HEK293 (cell line): ENCODE measurements around the gene ILKAP.
A peak's percentile ranks its signal among the peaks of the same experiment; 100 is the strongest.

ENCODE experiments used
- CTCF ChIA-PET: fragments of 350-600 bp; formaldehyde crosslinking; extraction: SDS; loops from one replicate; lab custom pipeline; 2021; ENCODE audit warnings: antibody characterized with exemption; lab: Yijun Ruan, JAX
- POLR2A ChIA-PET: fragments of 300-600 bp; formaldehyde crosslinking; extraction: SDS; loops from one replicate; lab custom pipeline; 2020; ENCODE audit warnings: antibody characterized with exemption, inconsistent platforms; lab: Yijun Ruan, JAX
- H3K27ac ChIP-seq: fragments of 200-500 bp; sonication (Bioruptor generic); 2 replicates; pipeline ENCODE4 v1.5.1; 2014; ENCODE audit warnings: low read depth, low read length, control low read depth, inconsistent platforms; ENCODE audit errors: extremely low read depth
- H3K36me3 ChIP-seq, 2 experiments: fragments of 200-500 bp in 1 of 2; sonication (Bioruptor generic) in 1 of 2; 1 replicate in 1 of 2; 2 replicates in 1 of 2; pipeline ENCODE4 v1.5.1; 2014 to 2017; ENCODE audit warnings: inconsistent platforms in 2 of 2, low read length in 2 of 2; ENCODE audit not compliant: control insufficient read depth in 2 of 2, insufficient read depth in 1 of 2
- H3K4me1 ChIP-seq: fragments of 200-500 bp; sonication (Bioruptor generic); 2 replicates; pipeline ENCODE4 v1.5.1; 2014; ENCODE audit warnings: mild to moderate bottlenecking, low read length, inconsistent platforms; ENCODE audit not compliant: control insufficient read depth, insufficient read depth
- H3K4me3 ChIP-seq: 2 replicates; pipeline ENCODE4 v1.5.1; 2011; ENCODE audit warnings: low read depth, mild to moderate bottlenecking, control low read depth, low read length, moderate library complexity
- H3K9me3 ChIP-seq: fragments of 200-500 bp; sonication (Bioruptor generic); 2 replicates; pipeline ENCODE4 v1.5.1; 2014; ENCODE audit warnings: low read depth, low read length, inconsistent platforms; ENCODE audit not compliant: control insufficient read depth, insufficient read depth
- GLI4 ChIP-seq: fragments of 450-650 bp; formaldehyde crosslinking; IDR thresholded peaks from 2 replicates; pipeline ENCODE4 v1.5.1; 2016; ENCODE audit warnings: missing biosample characterization, missing genetic modification characterization
- IKZF3 ChIP-seq: fragments of 450-650 bp; IDR thresholded peaks from 2 replicates; pipeline ENCODE4 v1.5.0; 2018; ENCODE audit warnings: missing biosample characterization, mild to moderate bottlenecking, missing genetic modification characterization, moderate library complexity
- SCRT1 ChIP-seq: fragments of 450-650 bp; formaldehyde crosslinking; IDR thresholded peaks from 2 replicates; pipeline ENCODE4 v1.5.1; 2016; ENCODE audit warnings: missing biosample characterization, missing genetic modification characterization, borderline replicate concordance
- SCRT2 ChIP-seq: fragments of 450-650 bp; formaldehyde crosslinking; IDR thresholded peaks from 2 replicates; pipeline ENCODE4 v1.5.1; 2016; ENCODE audit warnings: missing biosample characterization, missing genetic modification characterization
- ZNF140 ChIP-seq: fragments of 450-650 bp; formaldehyde crosslinking; IDR thresholded peaks from 2 replicates; pipeline ENCODE4 v1.5.1; 2016; ENCODE audit warnings: missing biosample characterization, missing genetic modification characterization
- ZNF221 ChIP-seq: fragments of 450-650 bp; formaldehyde crosslinking; IDR thresholded peaks from 2 replicates; pipeline ENCODE4 v1.5.1; 2017; ENCODE audit warnings: missing biosample characterization, missing genetic modification characterization, borderline replicate concordance
- ZNF266 ChIP-seq: fragments of 450-650 bp; formaldehyde crosslinking; IDR thresholded peaks from 2 replicates; pipeline ENCODE4 v1.5.1; 2016; ENCODE audit warnings: missing biosample characterization, missing genetic modification characterization, low read depth
- ZNF274 ChIP-seq, 2 experiments: fragments of 200-500 bp in 1 of 2; fragments of 450-650 bp in 1 of 2; sonication (Bioruptor generic) in 1 of 2; formaldehyde crosslinking in 1 of 2; IDR thresholded peaks; 2 replicates each; pipeline versions ENCODE4 v1.5.1 to v1.6.1; 2014 to 2016; ENCODE audit warnings: borderline replicate concordance in 1 of 2, inconsistent platforms in 1 of 2, low read length in 1 of 2, missing biosample characterization in 1 of 2, missing genetic modification characterization in 1 of 2
- ZNF280C ChIP-seq: fragments of 450-650 bp; formaldehyde crosslinking; IDR thresholded peaks from 2 replicates; pipeline ENCODE4 v1.5.1; 2016; ENCODE audit warnings: missing biosample characterization, missing genetic modification characterization
- ZNF335 ChIP-seq: fragments of 450-650 bp; formaldehyde crosslinking; conservative IDR thresholded peaks from 2 replicates; pipeline ENCODE4 v1.5.1; 2016; ENCODE audit warnings: missing biosample characterization, missing genetic modification characterization
- ZNF514 ChIP-seq: fragments of 450-650 bp; formaldehyde crosslinking; IDR thresholded peaks from 2 replicates; pipeline ENCODE4 v1.5.1; 2016; ENCODE audit warnings: missing biosample characterization, missing genetic modification characterization
- ZNF544 ChIP-seq: fragments of 450-650 bp; formaldehyde crosslinking; IDR thresholded peaks from 2 replicates; pipeline ENCODE4 v1.5.0; 2017; ENCODE audit warnings: missing biosample characterization, missing genetic modification characterization
- ZNF548 ChIP-seq: fragments of 450-650 bp; formaldehyde crosslinking; IDR thresholded peaks from 2 replicates; pipeline ENCODE4 v1.5.1; 2016; ENCODE audit warnings: missing biosample characterization, missing genetic modification characterization
- ZNF558 ChIP-seq: fragments of 450-650 bp; formaldehyde crosslinking; IDR thresholded peaks from 2 replicates; pipeline ENCODE4 v1.5.1; 2016; ENCODE audit warnings: missing biosample characterization, missing genetic modification characterization
- ZNF571 ChIP-seq: fragments of 450-650 bp; formaldehyde crosslinking; IDR thresholded peaks from 2 replicates; pipeline ENCODE4 v1.5.0; 2017; ENCODE audit warnings: missing biosample characterization, missing genetic modification characterization
- ZNF768 ChIP-seq: fragments of 450-650 bp; formaldehyde crosslinking; IDR thresholded peaks from 2 replicates; pipeline ENCODE4 v1.5.1; 2018; ENCODE audit warnings: missing biosample characterization, mild to moderate bottlenecking, missing genetic modification characterization
- ZNF785 ChIP-seq: fragments of 450-650 bp; formaldehyde crosslinking; IDR thresholded peaks from 2 replicates; pipeline ENCODE4 v1.5.1; 2016; ENCODE audit warnings: missing biosample characterization, missing genetic modification characterization
- ZNF837 ChIP-seq: fragments of 450-650 bp; formaldehyde crosslinking; IDR thresholded peaks from 2 replicates; pipeline ENCODE4 v1.5.1; 2016; ENCODE audit warnings: missing biosample characterization, missing genetic modification characterization
- TF ChIP-seq, protein P1 (sequence below): fragments of 450-650 bp; formaldehyde crosslinking; IDR thresholded peaks from 2 replicates; pipeline ENCODE4 v1.5.1; 2016; ENCODE audit warnings: missing biosample characterization, missing genetic modification characterization, low read depth
- TF ChIP-seq, protein P2 (sequence below): fragments of 450-650 bp; formaldehyde crosslinking; IDR thresholded peaks from 2 replicates; pipeline ENCODE4 v1.5.1; 2016; ENCODE audit warnings: missing biosample characterization, missing genetic modification characterization

The ILKAP gene

GRCh38 chr2:238158509-238159070 is 44.9 kb downstream of the ILKAP start, which contains the start of gene ERFE (continued):
- TF ChIP-seq, protein P1, sequence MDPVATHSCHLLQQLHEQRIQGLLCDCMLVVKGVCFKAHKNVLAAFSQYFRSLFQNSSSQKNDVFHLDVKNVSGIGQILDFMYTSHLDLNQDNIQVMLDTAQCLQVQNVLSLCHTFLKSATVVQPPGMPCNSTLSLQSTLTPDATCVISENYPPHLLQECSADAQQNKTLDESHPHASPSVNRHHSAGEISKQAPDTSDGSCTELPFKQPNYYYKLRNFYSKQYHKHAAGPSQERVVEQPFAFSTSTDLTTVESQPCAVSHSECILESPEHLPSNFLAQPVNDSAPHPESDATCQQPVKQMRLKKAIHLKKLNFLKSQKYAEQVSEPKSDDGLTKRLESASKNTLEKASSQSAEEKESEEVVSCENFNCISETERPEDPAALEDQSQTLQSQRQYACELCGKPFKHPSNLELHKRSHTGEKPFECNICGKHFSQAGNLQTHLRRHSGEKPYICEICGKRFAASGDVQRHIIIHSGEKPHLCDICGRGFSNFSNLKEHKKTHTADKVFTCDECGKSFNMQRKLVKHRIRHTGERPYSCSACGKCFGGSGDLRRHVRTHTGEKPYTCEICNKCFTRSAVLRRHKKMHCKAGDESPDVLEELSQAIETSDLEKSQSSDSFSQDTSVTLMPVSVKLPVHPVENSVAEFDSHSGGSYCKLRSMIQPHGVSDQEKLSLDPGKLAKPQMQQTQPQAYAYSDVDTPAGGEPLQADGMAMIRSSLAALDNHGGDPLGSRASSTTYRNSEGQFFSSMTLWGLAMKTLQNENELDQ (tag by site-specific recombination): no peak
- no peak for TF ChIP-seq ZNF837 (tag by site-specific recombination)
- TF ChIP-seq ZNF266 (tag by site-specific recombination): no peak
- TF ChIP-seq SCRT2 (tag by site-specific recombination): peak; percentile 15; the same call in 1 of the 2 replicates
- no peak for TF ChIP-seq ZNF544
- TF ChIP-seq ZNF548 (tag by site-specific recombination): no peak
- TF ChIP-seq ZNF335: no peak

DNA sequence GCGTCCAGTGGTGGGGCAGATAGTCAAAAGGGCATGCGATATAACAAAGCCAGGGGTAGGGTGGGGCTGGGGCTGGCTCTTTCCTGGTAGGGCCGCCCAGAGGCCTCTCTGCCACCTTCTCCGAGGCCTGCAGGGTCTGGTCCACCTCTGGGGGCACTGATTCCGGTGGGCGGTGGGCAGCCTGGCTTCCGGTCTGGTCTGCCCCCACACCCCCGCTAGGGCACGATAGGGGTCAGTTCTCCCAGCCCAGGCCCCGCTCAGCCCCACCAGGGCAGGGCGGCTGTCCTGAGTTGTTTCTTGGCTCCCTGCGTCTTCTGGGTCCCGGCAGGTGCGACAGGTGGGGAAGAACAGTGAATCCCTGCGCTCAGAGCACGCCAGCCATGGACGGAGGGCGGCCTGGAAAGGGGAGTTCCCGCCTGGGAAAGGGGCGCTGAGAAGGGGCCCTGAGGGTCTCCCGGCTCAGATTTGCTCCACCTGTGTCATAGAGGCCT is 45.4 kb downstream of the ILKAP start:
- H3K9me3 ChIP-seq: no peaks in the 10 kb centered on the region
- H3K27ac ChIP-seq: no peak overlapping the region
- ChIA-PET POLR2A (no interaction called here), CTCF (no interaction called here)
- TF ChIP-seq ZNF280C (no peak), SCRT1 (peak; percentile 76), SCRT2 (tag by site-specific recombination) (peak; percentile 92)
- H3K4me3 ChIP-seq: no peak overlapping the region
- H3K36me3 ChIP-seq: no peaks in the 10 kb centered on the region
- H3K4me1 ChIP-seq: no peaks in the 10 kb centered on the region; the same call in 1 of the 2 replicates

DNA sequence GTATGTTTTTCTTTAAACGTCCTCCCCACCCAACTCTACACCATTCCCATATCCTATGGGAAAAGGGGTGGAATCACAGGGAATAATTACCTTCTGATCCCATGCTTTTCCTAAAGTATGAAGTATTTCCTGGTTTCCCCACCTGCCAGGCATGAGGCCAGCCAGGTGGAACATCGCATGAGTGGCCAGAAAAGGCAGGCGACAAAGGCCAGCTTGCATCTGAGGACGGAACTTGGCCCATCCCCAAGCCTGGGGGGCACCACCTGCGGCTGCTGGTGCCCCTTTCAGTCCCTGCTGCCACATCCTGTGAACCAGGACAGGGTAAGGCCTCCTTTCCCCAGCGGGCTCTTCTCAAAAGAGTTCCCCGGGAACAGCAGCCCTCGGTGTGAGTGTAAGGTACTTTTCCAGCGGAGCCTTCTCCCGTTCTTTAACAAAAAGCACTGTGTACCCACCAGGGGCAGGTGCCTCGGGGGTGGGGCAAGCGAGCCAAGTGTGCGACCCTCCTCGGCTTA is 45.9 kb downstream of the ILKAP start:
- no peaks in the 10 kb centered on the region for H3K9me3 ChIP-seq
- POLR2A ChIA-PET: no interaction called here
- H3K4me1 ChIP-seq: no peaks in the 10 kb centered on the region; the same call in 1 of the 2 replicates
- no peak overlapping the region for H3K4me3 ChIP-seq
- no peak overlapping the region for H3K27ac ChIP-seq
- TF ChIP-seq ZNF558 (tag by site-specific recombination) (no peak), ZNF140 (tag by site-specific recombination) (no peak), IKZF3 (tag by site-specific recombination) (no peak), ZNF514 (tag by site-specific recombination) (no peak), ZNF785 (tag by site-specific recombination) (no peak), GLI4 (tag by site-specific recombination) (no peak), ZNF221 (tag by site-specific recombination) (no peak), ZNF768 (no peak), ZNF274 (IDR thresholded peaks at IDR 0.05; ENCODE audit: low read length) (no peak), ZNF274 (tag by site-specific recombination; IDR thresholded peaks at IDR 0.05; ENCODE audit: borderline replicate concordance) (no peak), ZNF571 (tag by site-specific recombination) (no peak)
- TF ChIP-seq, protein P2, sequence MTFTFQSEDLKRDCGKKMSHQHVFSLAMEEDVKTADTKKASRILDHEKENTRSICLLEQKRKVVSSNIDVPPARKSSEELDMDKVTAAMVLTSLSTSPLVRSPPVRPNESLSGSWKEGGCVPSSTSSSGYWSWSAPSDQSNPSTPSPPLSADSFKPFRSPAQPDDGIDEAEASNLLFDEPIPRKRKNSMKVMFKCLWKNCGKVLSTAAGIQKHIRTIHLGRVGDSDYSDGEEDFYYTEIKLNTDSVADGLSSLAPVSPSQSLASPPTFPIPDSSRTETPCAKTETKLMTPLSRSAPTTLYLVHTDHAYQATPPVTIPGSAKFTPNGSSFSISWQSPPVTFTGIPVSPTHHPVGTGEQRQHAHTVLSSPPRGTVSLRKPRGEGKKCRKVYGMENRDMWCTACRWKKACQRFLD: no peak
- CTCF ChIA-PET: no interaction called here
- H3K36me3 ChIP-seq: no peaks in the 10 kb centered on the region
